Endothelial cell of umbilical vein (primary cell): ENCODE data around the gene GRID2IP. TPM values are rescaled to one million over a fixed set of nuclear protein-coding genes. Genes with fewer than 3 reads are reported as not detected.

ENCODE experiments used
- BruUV-seq: library from RNA; stranded (reverse); fragments of 400-500 nt; replicated peaks from 2 replicates; lab custom pipeline; 2021; lab: Mats Ljungman, UMichigan
- CTCF ChIA-PET: fragments of 300-600, 350-600 bp; sonication (Branson Sonifier 250); formaldehyde crosslinking; loops from one replicate; lab custom pipeline; 2021; ENCODE audit warnings: antibody characterized with exemption, inconsistent platforms; lab: Charles Lee
- POLR2A ChIA-PET: fragments of 300-600, 350-600 bp; sonication (Branson Sonifier 250); formaldehyde crosslinking; loops from one replicate; lab custom pipeline; 2021; ENCODE audit warnings: antibody characterized with exemption, inconsistent platforms; lab: Charles Lee
- DNase-seq: peaks from one replicate; pipeline ENCODE4 v3.0.0-alpha.2; 2011; ENCODE audit warnings: low read depth, low spot score
- FAIRE-seq: peaks from 2 replicates; lab custom pipeline; 2011; peaks lifted over from hg19 to GRCh38; lab: Jason Lieb, UNC
- H2AFZ ChIP-seq: 2 replicates; pipeline ENCODE4 v1.6.0; 2012; ENCODE audit warnings: low read depth, low read length, control low read depth, inconsistent platforms
- H3K27ac ChIP-seq: 2 replicates; pipeline ENCODE4 v1.5.1; 2011; ENCODE audit warnings: low read depth, mild to moderate bottlenecking, control low read depth, low read length, moderate library complexity; ENCODE audit not compliant: insufficient read depth
- H3K27me3 ChIP-seq, 2 experiments: 2 replicates each; pipeline versions ENCODE4 v1.6.0 to v1.6.1; 2011; ENCODE audit warnings: low read length in 2 of 2, mixed read lengths in 1 of 2; ENCODE audit not compliant: control insufficient read depth in 2 of 2, insufficient read depth in 2 of 2
- H3K36me3 ChIP-seq, 2 experiments: 2 replicates in 1 of 2; 3 replicates in 1 of 2; pipeline ENCODE4 v1.5.1; 2011; ENCODE audit warnings: low read length in 2 of 2, mild to moderate bottlenecking in 1 of 2, moderate library complexity in 1 of 2; ENCODE audit not compliant: control insufficient read depth in 2 of 2, insufficient read depth in 2 of 2; ENCODE audit errors: extremely low read depth in 1 of 2
- H3K4me1 ChIP-seq: 3 replicates; pipeline ENCODE4 v1.5.1; 2011; ENCODE audit warnings: mild to moderate bottlenecking, low read length; ENCODE audit not compliant: control insufficient read depth, insufficient read depth; ENCODE audit errors: extremely low read depth
- H3K4me2 ChIP-seq: 2 replicates; pipeline ENCODE4 v1.6.1; 2011; ENCODE audit warnings: low read length, control low read depth, mixed read lengths; ENCODE audit not compliant: insufficient read depth
- H3K4me3 ChIP-seq, 3 experiments: fragments of 200-600 bp in 1 of 3; sonication (generic), shearing (Covaris generic) in 1 of 3; replicated peaks in 1 of 3; 2 replicates each; pipeline ENCODE4 v1.5.1; 2011 to 2016; ENCODE audit warnings: control low read depth in 3 of 3, low read length in 3 of 3, mild to moderate bottlenecking in 2 of 3, inconsistent platforms in 1 of 3, low read depth in 1 of 3, moderate library complexity in 1 of 3; ENCODE audit not compliant: insufficient read depth in 1 of 3
- H3K79me2 ChIP-seq: 2 replicates; pipeline ENCODE4 v1.6.0; 2012; ENCODE audit warnings: low read length, inconsistent platforms; ENCODE audit not compliant: control insufficient read depth, insufficient read depth
- H3K9ac ChIP-seq: replicated peaks from 2 replicates; pipeline ENCODE3; 2011; ENCODE audit warnings: low read length, control low read depth; ENCODE audit not compliant: insufficient read depth; ENCODE audit errors: extremely low read depth
- H3K9me1 ChIP-seq: replicated peaks from 3 replicates; pipeline ENCODE4 v1.6.0; 2011; ENCODE audit warnings: mild to moderate bottlenecking, low read length; ENCODE audit not compliant: control insufficient read depth, insufficient read depth; ENCODE audit errors: extremely low read depth
- H3K9me3 ChIP-seq: replicated peaks from 2 replicates; pipeline ENCODE4 v1.5.1; 2012; ENCODE audit warnings: low read length, inconsistent platforms; ENCODE audit not compliant: control insufficient read depth, insufficient read depth
- H4K20me1 ChIP-seq: replicated peaks from 2 replicates; pipeline ENCODE3; 2011; ENCODE audit warnings: mild to moderate bottlenecking, low read length; ENCODE audit not compliant: control insufficient read depth, insufficient read depth; ENCODE audit errors: extremely low read depth
- CTCF ChIP-seq, 2 donors: IDR thresholded peaks; 1 replicate in 1 of 2; 2 replicates in 1 of 2; pipeline ENCODE4 v1.5.1; 2011; ENCODE audit warnings: low read length in 2 of 2, mild to moderate bottlenecking in 2 of 2, moderate library complexity in 2 of 2, control low read depth in 1 of 2, inconsistent platforms in 1 of 2, low read depth in 1 of 2; ENCODE audit not compliant: insufficient read depth in 1 of 2; ENCODE audit errors: extremely low read depth in 1 of 2
- EZH2 ChIP-seq: IDR thresholded peaks from 2 replicates; pipeline ENCODE4 v1.6.1; 2012; ENCODE audit warnings: borderline replicate concordance, low read depth, mild to moderate bottlenecking, moderate library complexity, low read length, inconsistent platforms; ENCODE audit not compliant: severe bottlenecking
- GATA2 ChIP-seq: IDR thresholded peaks from 2 replicates; pipeline ENCODE4 v1.7.0; 2011; ENCODE audit warnings: low read depth, mild to moderate bottlenecking, moderate library complexity, mixed read lengths, low read length; ENCODE audit not compliant: insufficient read length, insufficient read depth
- MAX ChIP-seq: IDR thresholded peaks from 2 replicates; pipeline ENCODE4 v1.6.1; 2011; ENCODE audit not compliant: insufficient read depth, insufficient read length
- MYC ChIP-seq: IDR thresholded peaks from one replicate; pipeline ENCODE4 v1.6.1; 2011; ENCODE audit warnings: mild to moderate bottlenecking, low read depth, low read length
- POLR2A ChIP-seq: IDR thresholded peaks from 2 replicates; pipeline ENCODE4 v1.6.1; 2012; ENCODE audit warnings: low read depth, mild to moderate bottlenecking, control low read depth, low read length
- POLR2AphosphoS5 ChIP-seq: IDR thresholded peaks from 2 replicates; pipeline ENCODE4 v1.6.1; 2012; ENCODE audit warnings: low read depth, mild to moderate bottlenecking, control low read depth, low read length, moderate library complexity; ENCODE audit not compliant: insufficient read depth
- dilution Hi-C: fragments of 300-500 bp; cut with MboI; formaldehyde crosslinking; loops from one replicate; pipeline ENCODE4 v1.15.0; 2019; ENCODE audit warnings: low sequenced_read_pairs; ENCODE audit not compliant: extremely low pct_ligation_motif_present
- intact Hi-C: fragments of 100-400 bp; cut with micrococcal nuclease; formaldehyde crosslinking; loops from one replicate; pipeline ENCODE4 v1.10.0; 2022
- polyA plus RNA-seq, 4 experiments: library from polyadenylated mRNA; depleted of rRNA in 3 of 4; stranded (reverse) in 3 of 4; unstranded in 1 of 4; fragments of >200 nt; gene quantifications; 2 replicates each; pipeline versions ENCODE4 v1.2.1 to v1.2.3, GENCODE V29; 2011 to 2012; ENCODE audit warnings: missing spikeins in 1 of 4
- total RNA-seq: library from RNA; stranded (reverse); gene quantifications from 2 replicates; pipeline ENCODE4 v1.2.3, GENCODE V29; 2021

The GRID2IP gene
- total and polyA plus RNA-seq, 2 donors (not counting 3 experiments of a cell fraction or from before 2014, with no cell fraction given): not detected

- Histone ChIP-seq H3K36me3 (peaks cover 3 to 5% of the 10 kb centered on the region in 2 experiments), H3K4me3 (no peak overlapping the region), H3K9me1 (no peaks in the 10 kb centered on the region), H4K20me1 (no peaks in the 10 kb centered on the region), H3K79me2 (no peaks in the 10 kb centered on the region), H3K27ac (peak overlapping the region; percentile 96), H2AFZ (no peak overlapping the region), H3K9me3 (no peaks in the 10 kb centered on the region), H3K27me3 (no peaks in the 10 kb centered on the region), H3K4me2 (no peak overlapping the region), H3K9ac (no peak overlapping the region), H3K4me1 (no peaks in the 10 kb centered on the region)
- no peak for TF ChIP-seq MAX
- TF ChIP-seq CTCF (IDR thresholded peaks at IDR 0.05; ENCODE audit: extremely low read depth in 1 of 2, insufficient read depth in 1 of 2, low read depth in 1 of 2, low read length in 2 of 2): no peak
- no peak for TF ChIP-seq POLR2AphosphoS5
- no peak for TF ChIP-seq EZH2
- no peak for TF ChIP-seq GATA2
- no peak for TF ChIP-seq MYC
- no peak for TF ChIP-seq POLR2A
- BruUV-seq: no TSS peak
- dilution Hi-C loops: no loop called here
- no peak for DNase-seq
- ChIA-PET CTCF (interaction anchor here (0.9 to 3.2 kb wide), 2 partner anchors 12 to 19 kb away, joined by 3 to 18 read pairs; partner anchors contain the start of gene INTS15), POLR2A (interaction anchor here (1.3 kb wide), 1 partner anchor 9 kb away, joined by 5 read pairs; no protein-coding TSS in a partner anchor)
- intact Hi-C loops: loop anchor here (5.0 kb wide), 1 partner anchor 129 kb away; the partner anchor contains the start of gene ZNF12
- FAIRE-seq: no peak
Observed at GRCh38 chr7:6578114-6579084, 27.1 kb upstream of the GRID2IP start.
